Measurements from ENCODE around the gene SAMD4B. TPM values are rescaled to one million over a fixed set of nuclear protein-coding genes. Genes with fewer than 3 reads are reported as not detected.
A peak's percentile ranks its signal among the peaks of the same experiment; 100 is the strongest.

SAMD4B gene
- total and polyA plus RNA-seq, 9 of the 15 experiments (the other 6 are each of a cell fraction or from before 2014, with no cell fraction given) = 3.4 to 90.5 (median 38.0) TPM

GRCh38 chr19:39381910-39382611 lies 39.8 kb downstream of the SAMD4B start (continued):
- TF ChIP-seq RBFOX2 (IDR thresholded peaks at IDR 0.05; ENCODE audit: low read depth, low read length) (no peak), SREBF2 (CRISPR knock-in tag; IDR thresholded peaks at IDR 0.05) (no peak), HOXB6 (CRISPR knock-in tag; IDR thresholded peaks at IDR 0.05; ENCODE audit: borderline replicate concordance) (no peak), MLX (CRISPR knock-in tag; conservative IDR thresholded peaks at IDR 0.05) (no peak), MEF2A (IDR thresholded peaks at IDR 0.05; ENCODE audit: control insufficient read depth, low read depth, low read length) (no peak), RFX7 (CRISPR knock-in tag; IDR thresholded peaks at IDR 0.05) (no peak), MAX (CRISPR knock-in tag; IDR thresholded peaks at IDR 0.05) (peak; percentile 80), CREB5 (CRISPR knock-in tag; IDR thresholded peaks at IDR 0.05) (no peak), NEUROD1 (IDR thresholded peaks at IDR 0.05; ENCODE audit: borderline replicate concordance, low read depth, low read length, partially characterized antibody) (peak; percentile 62), HNRNPK (IDR thresholded peaks at IDR 0.05; ENCODE audit: low read depth, low read length, poor library complexity, severe bottlenecking) (no peak), FOXA1 (IDR thresholded peaks at IDR 0.05; ENCODE audit: borderline replicate concordance) (no peak; the same call in 1 of the 2 replicates), U2AF2 (optimal IDR thresholded peaks at IDR 0.05; ENCODE audit: low read depth, low read length) (no peak), ZNF12 (CRISPR knock-in tag; IDR thresholded peaks at IDR 0.05) (no peak), ZC3H8 (IDR thresholded peaks at IDR 0.05) (no peak), CREBBP (IDR thresholded peaks at IDR 0.05; ENCODE audit: low read depth, low read length) (no peak), NFATC3 (IDR thresholded peaks at IDR 0.05) (no peak), RB1 (IDR thresholded peaks at IDR 0.05; ENCODE audit: low read depth) (no peak), YBX1 (IDR thresholded peaks at IDR 0.05) (no peak), SAFB (IDR thresholded peaks at IDR 0.05; ENCODE audit: borderline replicate concordance, low read depth, low read length) (no peak), POU5F1 (IDR thresholded peaks at IDR 0.05; ENCODE audit: borderline replicate concordance, low read depth, low read length, partially characterized antibody) (no peak), POLR2B (IDR thresholded peaks at IDR 0.05; ENCODE audit: low read depth, partially characterized antibody) (no peak), RFX5 (IDR thresholded peaks at IDR 0.05; ENCODE audit: low read depth, low read length) (no peak), NR2C2 (CRISPR knock-in tag; IDR thresholded peaks at IDR 0.05) (0 out of 2 replicates have a peak, but pooled peaks have one; percentile 22), NR2C2 (tag; IDR thresholded peaks at IDR 0.05) (0 out of 2 replicates have a peak, but pooled peaks have one; percentile 24), PURB (CRISPR knock-in tag; IDR thresholded peaks at IDR 0.05; ENCODE audit: low read depth) (no peak), NR1H2 (CRISPR knock-in tag; IDR thresholded peaks at IDR 0.05) (no peak), SP2 (IDR thresholded peaks at IDR 0.05; ENCODE audit: extremely low read depth, low read depth, low read length, poor library complexity, severe bottlenecking) (no peak), ARHGAP35 (IDR thresholded peaks at IDR 0.05; ENCODE audit: partially characterized antibody) (no peak), PRMT5 (CRISPR knock-in tag; IDR thresholded peaks at IDR 0.05) (no peak)

All from K562 (cell line).